ENCODE data around the gene SYCE3. TPM values are rescaled to one million over a fixed set of nuclear protein-coding genes. Genes with fewer than 3 reads are reported as not detected.

Gene SYCE3
- total RNA-seq, 1 experiment from 2014 or later: not detected

GRCh38 chr22:50573491-50574382, 11.0 kb upstream of the SYCE3 start:
- intact Hi-C loops (cut with micrococcal nuclease; ENCODE audit: unreplicated experiment): no loop called here
- ChIA-PET POLR2A (ENCODE audit: low non-redundant PET) (interaction anchor here (0.6 kb wide), 1 partner anchor 274 kb away, joined by 8 read pairs; no protein-coding TSS in a partner anchor), CTCF (no interaction called here)
- Histone ChIP-seq H3K4me3 (ENCODE audit: low read depth, low read length, poor library complexity, severe bottlenecking) (no peak overlapping the region), H3K9me3 (ENCODE audit: low read depth, low read length, poor library complexity, severe bottlenecking) (no peaks in the 10 kb centered on the region), H3K27me3 (replicated peaks; ENCODE audit: insufficient read depth, low read depth, low read length, poor library complexity) (no peaks in the 10 kb centered on the region), H3K4me1 (ENCODE audit: insufficient read depth, low read length, poor library complexity, severe bottlenecking) (no peaks in the 10 kb centered on the region), H3K36me3 (ENCODE audit: insufficient read depth, low read length, poor library complexity, severe bottlenecking) (peaks cover 12% of the 10 kb centered on the region), H3K27ac (ENCODE audit: low read depth, low read length, poor library complexity, severe bottlenecking) (no peak overlapping the region)
- no TSS peak for BruUV-seq (replicated peaks)
- no peak for DNase-seq (ENCODE audit: low spot score)
- TF ChIP-seq EZH2 (IDR thresholded peaks at IDR 0.05; ENCODE audit: borderline replicate concordance, low read depth, low read length, poor library complexity, severe bottlenecking) (no peak), CTCF (conservative IDR thresholded peaks at IDR 0.05; ENCODE audit: low read depth, low read length) (no peak)

GRCh38 chr22:50572965-50573364, 10.2 kb upstream of the SYCE3 start:
- POLR2A ChIA-PET (ENCODE audit: low non-redundant PET): no interaction called here
- no peak for DNase-seq (ENCODE audit: low spot score)
- Histone ChIP-seq H3K27ac (ENCODE audit: low read depth, low read length, poor library complexity, severe bottlenecking) (no peak overlapping the region), H3K9me3 (ENCODE audit: low read depth, low read length, poor library complexity, severe bottlenecking) (no peaks in the 10 kb centered on the region), H3K36me3 (ENCODE audit: insufficient read depth, low read length, poor library complexity, severe bottlenecking) (peaks cover 12% of the 10 kb centered on the region), H3K4me3 (ENCODE audit: low read depth, low read length, poor library complexity, severe bottlenecking) (no peak overlapping the region), H3K27me3 (replicated peaks; ENCODE audit: insufficient read depth, low read depth, low read length, poor library complexity) (no peaks in the 10 kb centered on the region), H3K4me1 (ENCODE audit: insufficient read depth, low read length, poor library complexity, severe bottlenecking) (no peaks in the 10 kb centered on the region)
- BruUV-seq (replicated peaks): no TSS peak
- TF ChIP-seq EZH2 (IDR thresholded peaks at IDR 0.05; ENCODE audit: borderline replicate concordance, low read depth, low read length, poor library complexity, severe bottlenecking) (no peak), CTCF (conservative IDR thresholded peaks at IDR 0.05; ENCODE audit: low read depth, low read length) (no peak)
- CTCF ChIA-PET: no interaction called here
- intact Hi-C loops (cut with micrococcal nuclease; ENCODE audit: unreplicated experiment): no loop called here

- no peak for TF ChIP-seq CTCF (conservative IDR thresholded peaks at IDR 0.05; ENCODE audit: low read depth, low read length)
- no peak for TF ChIP-seq EZH2 (IDR thresholded peaks at IDR 0.05; ENCODE audit: borderline replicate concordance, low read depth, low read length, poor library complexity, severe bottlenecking)
- no peak for DNase-seq (ENCODE audit: low spot score)
- Histone ChIP-seq H3K9me3 (ENCODE audit: low read depth, low read length, poor library complexity, severe bottlenecking) (no peaks in the 10 kb centered on the region), H3K27me3 (replicated peaks; ENCODE audit: insufficient read depth, low read depth, low read length, poor library complexity) (no peaks in the 10 kb centered on the region), H3K27ac (ENCODE audit: low read depth, low read length, poor library complexity, severe bottlenecking) (no peak overlapping the region), H3K36me3 (ENCODE audit: insufficient read depth, low read length, poor library complexity, severe bottlenecking) (peaks cover 12% of the 10 kb centered on the region), H3K4me3 (ENCODE audit: low read depth, low read length, poor library complexity, severe bottlenecking) (no peak overlapping the region), H3K4me1 (ENCODE audit: insufficient read depth, low read length, poor library complexity, severe bottlenecking) (no peaks in the 10 kb centered on the region)
- intact Hi-C loops (cut with micrococcal nuclease; ENCODE audit: unreplicated experiment): no loop called here
- ChIA-PET CTCF (no interaction called here), POLR2A (ENCODE audit: low non-redundant PET) (no interaction called here)
- no TSS peak for BruUV-seq (replicated peaks)
Observed at GRCh38 chr22:50571264-50572175, 8.8 kb upstream of the SYCE3 start.
